Ovary (tissue), 3 donors: Measurements from ENCODE around the gene CCDC91.

Source experiments
- EP300 ChIP-seq: sonication (generic); formaldehyde crosslinking; IDR thresholded peaks from one replicate; pipeline ENCODE4 v1.6.1; 2017; ENCODE audit warnings: antibody characterized with exemption
- POLR2A ChIP-seq: fragments of 450-650 bp; IDR thresholded peaks from one replicate; pipeline ENCODE4 v1.6.1; 2017; ENCODE audit warnings: antibody characterized with exemption, mild to moderate bottlenecking, moderate library complexity
- TF ChIP-seq, protein P1 (sequence below), 3 donors: fragments of 450-650 bp in 2 of 3; fragments of 200-600 bp in 1 of 3; IDR thresholded peaks; one replicate each; pipeline versions ENCODE4 v1.5.1 to v1.8.0; 2016 to 2022; ENCODE audit warnings: antibody characterized with exemption in 3 of 3, mild to moderate bottlenecking in 1 of 3
- donor health status: DM: no; HTN: no; CAD: no.

DNA sequence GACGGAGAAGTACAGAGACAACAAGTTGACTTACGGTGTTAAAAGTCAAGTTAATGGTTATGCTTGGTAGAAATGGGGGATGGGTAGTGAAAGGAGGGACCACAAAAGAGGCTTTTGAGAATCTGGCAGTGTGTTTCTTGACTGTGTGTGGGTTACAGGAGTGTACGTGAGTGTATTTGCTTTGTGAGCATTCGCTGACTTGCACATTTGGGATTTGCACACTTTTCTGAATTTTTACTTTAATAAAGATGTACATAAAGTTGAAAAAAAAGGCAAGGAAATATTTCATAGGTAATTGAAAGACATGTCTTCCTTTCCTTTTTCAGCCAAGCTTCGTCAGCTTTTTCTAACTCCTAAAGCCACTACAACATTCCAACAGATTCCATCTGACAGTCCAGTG lies 28.6 kb upstream of the CCDC91 start:
- TF ChIP-seq, protein P1, sequence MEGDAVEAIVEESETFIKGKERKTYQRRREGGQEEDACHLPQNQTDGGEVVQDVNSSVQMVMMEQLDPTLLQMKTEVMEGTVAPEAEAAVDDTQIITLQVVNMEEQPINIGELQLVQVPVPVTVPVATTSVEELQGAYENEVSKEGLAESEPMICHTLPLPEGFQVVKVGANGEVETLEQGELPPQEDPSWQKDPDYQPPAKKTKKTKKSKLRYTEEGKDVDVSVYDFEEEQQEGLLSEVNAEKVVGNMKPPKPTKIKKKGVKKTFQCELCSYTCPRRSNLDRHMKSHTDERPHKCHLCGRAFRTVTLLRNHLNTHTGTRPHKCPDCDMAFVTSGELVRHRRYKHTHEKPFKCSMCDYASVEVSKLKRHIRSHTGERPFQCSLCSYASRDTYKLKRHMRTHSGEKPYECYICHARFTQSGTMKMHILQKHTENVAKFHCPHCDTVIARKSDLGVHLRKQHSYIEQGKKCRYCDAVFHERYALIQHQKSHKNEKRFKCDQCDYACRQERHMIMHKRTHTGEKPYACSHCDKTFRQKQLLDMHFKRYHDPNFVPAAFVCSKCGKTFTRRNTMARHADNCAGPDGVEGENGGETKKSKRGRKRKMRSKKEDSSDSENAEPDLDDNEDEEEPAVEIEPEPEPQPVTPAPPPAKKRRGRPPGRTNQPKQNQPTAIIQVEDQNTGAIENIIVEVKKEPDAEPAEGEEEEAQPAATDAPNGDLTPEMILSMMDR (IDR thresholded peaks at IDR 0.05) = no peak
- TF ChIP-seq EP300 (no peak), POLR2A (no peak)
